B cell (primary cell): ENCODE data around the gene NEDD4. TPM values are rescaled to one million over a fixed set of nuclear protein-coding genes. Genes with fewer than 3 reads are reported as not detected.

Experiments
- ATAC-seq: fragments of 200-7000 bp; cut with Tn5 transposase; one replicate; pipeline ENCODE4 v1.10.0; 2021; ENCODE audit warnings: low read depth, mild to moderate bottlenecking, moderate number of reproducible peaks, moderate library complexity
- CTCF ChIA-PET: fragments of 350-600 bp; sonication (Branson Sonifier 250); formaldehyde crosslinking; loops from one replicate; lab custom pipeline; 2021; ENCODE audit warnings: antibody characterized with exemption, inconsistent platforms; lab: Charles Lee
- POLR2A ChIA-PET: fragments of 350-600 bp; sonication (Branson Sonifier 250); formaldehyde crosslinking; loops from one replicate; lab custom pipeline; 2021; ENCODE audit warnings: antibody characterized with exemption; lab: Charles Lee
- DNase-seq: peaks from one replicate; pipeline ENCODE4 v3.0.0; 2013
- H2AFZ ChIP-seq: 2 replicates; pipeline ENCODE4 v1.6.1; 2012; ENCODE audit warnings: mild to moderate bottlenecking, low read depth, low read length; ENCODE audit not compliant: insufficient read depth, poor library complexity, severe bottlenecking
- H3K27ac ChIP-seq, 2 donors: 1 replicate in 1 of 2; 2 replicates in 1 of 2; pipeline ENCODE4 v1.5.1; 2012 to 2013; ENCODE audit warnings: low read length in 2 of 2, mild to moderate bottlenecking in 2 of 2, moderate library complexity in 1 of 2
- H3K27me3 ChIP-seq, 4 experiments: fragments of 200-600 bp in 1 of 4; sonication (generic) in 1 of 4; replicated peaks in 1 of 4; 1 replicate in 2 of 4; 2 replicates in 2 of 4; pipeline versions ENCODE4 v1.6.1 to v1.7.0; 2013 to 2016; ENCODE audit warnings: low read length in 3 of 4, mild to moderate bottlenecking in 2 of 4, mixed read lengths in 1 of 4, moderate library complexity in 1 of 4; ENCODE audit not compliant: insufficient read depth in 4 of 4, control insufficient read depth in 3 of 4; ENCODE audit errors: control extremely low read depth in 1 of 4
- H3K36me3 ChIP-seq, 2 experiments: replicated peaks in 1 of 2; 1 replicate in 1 of 2; 2 replicates in 1 of 2; pipeline versions ENCODE4 v1.6.1 to v1.7.1; 2013; ENCODE audit warnings: low read length in 1 of 2; ENCODE audit not compliant: insufficient read depth in 2 of 2, control insufficient read depth in 1 of 2; ENCODE audit errors: control extremely low read depth in 1 of 2, extremely low read depth in 1 of 2
- H3K4me1 ChIP-seq, 2 donors: fragments of 200-600 bp in 1 of 2; sonication (generic) in 1 of 2; 1 replicate in 1 of 2; 2 replicates in 1 of 2; pipeline versions ENCODE4 v1.5.1 to v1.6.1; 2013 to 2017; ENCODE audit warnings: low read length in 2 of 2; ENCODE audit not compliant: control insufficient read depth in 2 of 2, insufficient read depth in 2 of 2
- H3K4me2 ChIP-seq: replicated peaks from 2 replicates; pipeline ENCODE3; 2012; ENCODE audit warnings: mild to moderate bottlenecking, low read depth, low read length; ENCODE audit not compliant: poor library complexity, severe bottlenecking
- H3K4me3 ChIP-seq, 5 experiments: fragments of 200-600 bp in 1 of 5; sonication (generic) in 1 of 5; 1 replicate in 3 of 5; 2 replicates in 2 of 5; pipeline versions ENCODE4 v1.5.1 to v1.7.0; 2011 to 2016; ENCODE audit warnings: low read length in 4 of 5, mild to moderate bottlenecking in 4 of 5, low read depth in 2 of 5, control low read depth in 1 of 5, moderate library complexity in 1 of 5; ENCODE audit not compliant: insufficient read depth in 1 of 5; ENCODE audit errors: control extremely low read depth in 1 of 5, extremely low read depth in 1 of 5
- H3K79me2 ChIP-seq: fragments of 200-600 bp; sonication (generic); one replicate; pipeline ENCODE4 v1.6.0; 2016; ENCODE audit warnings: low read length; ENCODE audit not compliant: control insufficient read depth, insufficient read depth
- H3K9ac ChIP-seq: fragments of 200-600 bp; sonication (generic); 2 replicates; pipeline ENCODE4 v1.6.1; 2017; ENCODE audit warnings: mild to moderate bottlenecking, low read length, moderate library complexity
- H3K9me3 ChIP-seq, 3 donors: one replicate each; pipeline versions ENCODE4 v1.6.1 to v1.7.1; 2013; ENCODE audit warnings: low read length in 2 of 3; ENCODE audit not compliant: control insufficient read depth in 2 of 3, insufficient read depth in 1 of 3; ENCODE audit errors: control extremely low read depth in 1 of 3
- H4K20me1 ChIP-seq: 2 replicates; pipeline ENCODE4 v1.6.0; 2012; ENCODE audit warnings: mild to moderate bottlenecking, low read length; ENCODE audit not compliant: insufficient read depth, control insufficient read depth, poor library complexity, severe bottlenecking
- H3K27ac Mint-ChIP-seq: one replicate; pipeline ENCODE4 v1.8.0; 2021; ENCODE audit warnings: mixed read lengths
- H3K27me3 Mint-ChIP-seq: one replicate; pipeline ENCODE4 v1.8.0; 2021; ENCODE audit warnings: mixed read lengths
- H3K4me1 Mint-ChIP-seq: one replicate; pipeline ENCODE4 v1.8.0; 2021; ENCODE audit warnings: mixed read lengths
- H3K4me3 Mint-ChIP-seq: one replicate; pipeline ENCODE4 v1.8.0; 2021; ENCODE audit warnings: mixed read lengths
- H3K9me3 Mint-ChIP-seq: one replicate; pipeline ENCODE4 v1.8.0; 2022; ENCODE audit warnings: mixed read lengths; ENCODE audit not compliant: insufficient read depth
- CTCF ChIP-seq: fragments of 200-600 bp; IDR thresholded peaks from one replicate; pipeline ENCODE4 v1.8.0; 2022; ENCODE audit warnings: antibody characterized with exemption, mild to moderate bottlenecking
- EZH2 ChIP-seq: IDR thresholded peaks from 2 replicates; pipeline ENCODE4 v1.6.1; 2012; ENCODE audit warnings: borderline replicate concordance, low read depth, mild to moderate bottlenecking, moderate library complexity, low read length; ENCODE audit not compliant: insufficient read depth, poor library complexity, severe bottlenecking
- WGBS: methylation state at CpG from one replicate; pipeline ENCODE4 v1.1.5; 2013; ENCODE audit warnings: missing lambda C conversion rate; ENCODE audit not compliant: insufficient coverage; 5-methylcytosine and 5-hydroxymethylcytosine counted together
- intact Hi-C: fragments of 100-400 bp; cut with micrococcal nuclease; formaldehyde crosslinking; loops from one replicate; pipeline ENCODE4 v1.10.0; 2022
- polyA plus RNA-seq: library from polyadenylated mRNA; depleted of rRNA; stranded (reverse); fragments of >200 nt; gene quantifications from 2 replicates; pipeline ENCODE4 v1.2.3, GENCODE V29; 2012
- total RNA-seq, 2 donors: library from RNA; stranded (reverse); fragments of 120-200 nt in 1 of 2; gene quantifications; 1 replicate in 1 of 2; 2 replicates in 1 of 2; pipeline versions ENCODE4 v1.2.3 to v1.2.4, GENCODE V29; 2013 to 2022

The NEDD4 gene
- total and polyA plus RNA-seq, 2 donors (not counting 1 experiment from before 2014, with no cell fraction given): 0.03 to 2.3 TPM

DNA sequence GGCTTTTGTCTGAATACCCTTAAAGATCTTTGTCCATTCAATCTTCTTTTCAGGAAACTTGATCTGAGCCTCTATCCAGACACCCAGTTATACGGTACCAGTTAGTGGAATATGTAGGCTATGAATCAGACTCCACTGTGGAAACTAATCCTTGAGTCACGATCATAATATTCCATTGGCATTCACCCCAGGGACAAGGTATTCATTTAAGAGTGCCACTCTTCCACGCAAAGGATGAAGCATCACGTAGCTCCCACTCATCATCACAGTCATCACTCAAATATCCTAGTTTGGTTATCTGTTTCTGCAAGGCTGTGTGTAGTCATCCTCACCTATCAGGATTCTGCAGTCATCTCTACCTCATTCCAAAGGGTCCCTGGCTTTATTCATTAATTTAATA lies 85.6 kb downstream of the NEDD4 start:
- DNase-seq: no peak
- Histone ChIP-seq H3K9me3 (no peaks in the 10 kb centered on the region), H3K27me3 (no peaks in the 10 kb centered on the region), H3K9ac (no peak overlapping the region), H3K4me1 (no peaks in the 10 kb centered on the region), H3K4me2 (no peak overlapping the region), H3K79me2 (no peaks in the 10 kb centered on the region), H4K20me1 (no peaks in the 10 kb centered on the region), H3K36me3 (no peaks in the 10 kb centered on the region), H3K4me3 (no peak overlapping the region), H3K27ac (no peak overlapping the region), H2AFZ (no peak overlapping the region)
- ChIA-PET CTCF (interaction anchor here (1.1 kb wide), 1 partner anchor 9 kb away, joined by 3 read pairs; no protein-coding TSS in a partner anchor), POLR2A (no interaction called here)
- H3K27me3 Mint-ChIP-seq: no peaks in the 10 kb centered on the region
- H3K27ac Mint-ChIP-seq: no peak overlapping the region
- no peak for TF ChIP-seq CTCF
- TF ChIP-seq EZH2: no peak
- no peaks in the 10 kb centered on the region for H3K4me1 Mint-ChIP-seq
- no peaks in the 10 kb centered on the region for H3K9me3 Mint-ChIP-seq
- no peak for ATAC-seq
- intact Hi-C loops: no loop called here
- 100% methylated on average over 2 of the region's 4 CpGs for WGBS
- no peak overlapping the region for H3K4me3 Mint-ChIP-seq

DNA sequence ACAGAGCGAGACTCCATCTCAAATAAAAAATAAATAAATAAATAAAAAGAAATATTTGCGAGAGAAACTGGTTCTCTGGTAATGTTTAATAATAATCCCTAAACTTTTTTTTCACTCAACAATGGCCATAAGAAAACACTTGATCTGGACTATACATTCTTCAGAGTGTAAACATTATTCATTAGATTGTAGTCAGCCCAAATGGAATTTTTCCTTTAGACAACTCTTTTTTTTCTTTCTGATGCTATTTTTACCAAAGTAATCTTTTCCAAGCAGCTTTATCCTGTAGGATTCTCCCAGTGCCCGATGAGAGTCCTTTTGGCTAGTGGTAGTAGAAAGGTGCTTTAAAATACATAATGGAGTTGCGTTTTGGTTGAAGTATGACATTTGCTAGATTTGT lies 90.4 kb downstream of the NEDD4 start:
- no peak overlapping the region for H2AFZ ChIP-seq
- TF ChIP-seq EZH2: no peak
- TF ChIP-seq CTCF: no peak
- no peaks in the 10 kb centered on the region for H3K9me3 ChIP-seq
- ATAC-seq (no peak), DNase-seq (no peak)
- no peak overlapping the region for H3K4me2 ChIP-seq
- POLR2A ChIA-PET: no interaction called here
- H3K27ac ChIP-seq: no peak overlapping the region
- WGBS: no CpG with 5 or more reads among the region's 4 CpGs
- H3K27me3 ChIP-seq: no peaks in the 10 kb centered on the region
- no peak overlapping the region for H3K4me3 ChIP-seq
- H3K36me3 ChIP-seq: no peaks in the 10 kb centered on the region
- H3K4me3 Mint-ChIP-seq: no peak overlapping the region
- H3K9me3 Mint-ChIP-seq: no peaks in the 10 kb centered on the region
- intact Hi-C loops: no loop called here
- H3K27ac Mint-ChIP-seq: no peak overlapping the region
- H3K27me3 Mint-ChIP-seq: no peaks in the 10 kb centered on the region
- no peaks in the 10 kb centered on the region for H3K79me2 ChIP-seq
- CTCF ChIA-PET: interaction anchor here (0.7 kb wide), 1 partner anchor 18 kb away, joined by 3 read pairs; no protein-coding TSS in a partner anchor
- H3K4me1 ChIP-seq: no peaks in the 10 kb centered on the region
- H4K20me1 ChIP-seq: no peaks in the 10 kb centered on the region
- no peak overlapping the region for H3K9ac ChIP-seq
- H3K4me1 Mint-ChIP-seq: no peaks in the 10 kb centered on the region
